Adrenal gland (tissue), 12 donors: ENCODE data around the gene PGBD5. TPM values are rescaled to one million over a fixed set of nuclear protein-coding genes. Genes with fewer than 3 reads are reported as not detected.

Experiments
- DNase-seq, 7 donors: peaks; one replicate each; pipeline ENCODE4 v3.0.0-alpha.2; 2019 to 2020
- H3K27ac ChIP-seq, 5 donors: fragments of 200-600 bp; sonication (generic) in 4 of 5; 1 replicate in 3 of 5; 2 replicates in 2 of 5; pipeline versions ENCODE4 v1.5.1 to v1.8.0; 2016 to 2020; ENCODE audit warnings: mild to moderate bottlenecking in 1 of 5
- H3K27me3 ChIP-seq: fragments of 200-600 bp; 2 replicates; pipeline ENCODE4 v1.8.0; 2021
- H3K36me3 ChIP-seq, 2 donors: fragments of 200-600 bp; replicated peaks in 1 of 2; 1 replicate in 1 of 2; 2 replicates in 1 of 2; pipeline versions ENCODE4 v1.5.1 to v1.8.0; 2018 to 2022
- H3K4me1 ChIP-seq, 2 donors: fragments of 200-600 bp; replicated peaks in 1 of 2; 1 replicate in 1 of 2; 2 replicates in 1 of 2; pipeline versions ENCODE4 v1.5.1 to v1.8.0; 2018 to 2021
- H3K4me3 ChIP-seq, 4 donors: fragments of 200-600 bp; sonication (generic) in 3 of 4; one replicate each; pipeline ENCODE4 v1.5.1; 2016 to 2018
- H3K9me3 ChIP-seq, 3 donors: fragments of 200-600 bp; sonication (generic) in 1 of 3; replicated peaks in 1 of 3; 1 replicate in 2 of 3; 2 replicates in 1 of 3; pipeline versions ENCODE4 v1.5.1 to v1.8.0; 2016 to 2021
- CTCF ChIP-seq, 6 experiments: fragments of 450-650 bp in 4 of 6; fragments of 200-600 bp in 2 of 6; sonication (generic) in 1 of 6; IDR thresholded peaks; 1 replicate in 5 of 6; 2 replicates in 1 of 6; pipeline versions ENCODE4 v1.5.1 to v1.8.0; 2016 to 2021; ENCODE audit warnings: antibody characterized with exemption in 6 of 6, mild to moderate bottlenecking in 2 of 6, moderate library complexity in 1 of 6
- POLR2A ChIP-seq, 2 donors: fragments of 450-650 bp; IDR thresholded peaks; one replicate each; pipeline ENCODE4 v1.6.1; 2017; ENCODE audit warnings: antibody characterized with exemption in 2 of 2, mild to moderate bottlenecking in 2 of 2, moderate library complexity in 1 of 2
- WGBS, 4 donors: extraction: QIAGEN DNeasy Blood & Tissue Kit in 2 of 4; methylation state at CpG; one replicate each; pipeline versions ENCODE4 v1.1.5 to v1.1.7; 2013 to 2017; 5-methylcytosine and 5-hydroxymethylcytosine counted together
- intact Hi-C, 2 donors: fragments of 100-400 bp; cut with DNase I; formaldehyde crosslinking; loops; one replicate each; pipeline versions ENCODE4 v1.14.1 to v1.15.0; 2022 to 2023
- polyA plus RNA-seq, 3 donors: library from polyadenylated mRNA; stranded (reverse); fragments of 200-250 nt in 2 of 3; fragments of 350-450 nt in 1 of 3; fragmentation: Illumina TruSeq in 1 of 3; extraction: RNeasy Lipid Tissue Mini Kit (QIAGEN cat#74804) in 1 of 3; gene quantifications; one replicate each; pipeline ENCODE4 v1.2.3, GENCODE V29; 2013 to 2014
- total RNA-seq, 9 donors: library from RNA; depleted of rRNA in 4 of 9; stranded (reverse); fragments of >200 nt in 4 of 9; fragments of 120-200 nt in 1 of 9; fragmentation: NEBNext Ultra II Directional in 1 of 9; extraction: Animal tissue kit (Norgen Biotek cat#: 25700) in 1 of 9; gene quantifications; one replicate each; pipeline versions ENCODE4 v1.1.0 to v1.2.4, GENCODE V29; 2013 to 2023
- donor health status: healthy with polysubstance abuse.
- donor health status: Bipolar disorder and iron deficiency.
- donor health status: DM: yes; HTN: yes; CAD: no.
- donor health status: DM: no; HTN: no; CAD: no.
- donor health status: DM: no; HTN: no; CAD: no.
- donor health status: DM: yes; HTN: yes; CAD: no.

PGBD5 gene
- total and polyA plus RNA-seq, 12 donors = 1.5 to 27.9 (median 9.9) TPM

- no peak overlapping the region for H3K4me3 ChIP-seq
- no peaks in the 10 kb centered on the region for H3K9me3 ChIP-seq
- TF ChIP-seq CTCF (IDR thresholded peaks at IDR 0.05) (no peak), POLR2A (IDR thresholded peaks at IDR 0.05) (no peak)
- no peak overlapping the region for H3K27ac ChIP-seq
- no peaks in the 10 kb centered on the region for H3K4me1 ChIP-seq
- no peaks in the 10 kb centered on the region for H3K36me3 ChIP-seq
- intact Hi-C loops = no loop called here
- 86 to 96% (median 94%) methylated on average over 8 of the region's 8 CpGs for WGBS, 4 donors
- DNase-seq = no peak
- no peaks in the 10 kb centered on the region for H3K27me3 ChIP-seq
Observed at GRCh38 chr1:230398856-230399255, 27.3 kb downstream of the PGBD5 start.

- DNase-seq = no peak
- intact Hi-C loops = no loop called here
Observed at GRCh38 chr1:230396966-230397365, 29.2 kb downstream of the PGBD5 start.

GRCh38 chr1:230395932-230396331 is 30.2 kb downstream of the PGBD5 start:
- Histone ChIP-seq H3K4me3 (no peak overlapping the region), H3K36me3 (no peaks in the 10 kb centered on the region), H3K4me1 (no peaks in the 10 kb centered on the region), H3K27ac (no peak overlapping the region), H3K9me3 (no peaks in the 10 kb centered on the region), H3K27me3 (no peaks in the 10 kb centered on the region)
- no peak for DNase-seq
- TF ChIP-seq CTCF (IDR thresholded peaks at IDR 0.05) = no peak
- TF ChIP-seq POLR2A (IDR thresholded peaks at IDR 0.05) = no peak
- intact Hi-C loops = no loop called here
- WGBS, 4 donors = 74 to 90% (median 76%) methylated on average over 1 of the region's 1 CpG

More at GRCh38 chr1:230396966-230397365, 29.2 kb downstream of the PGBD5 start:
- H3K4me1 ChIP-seq = no peaks in the 10 kb centered on the region
- 89 to 96% (median 94%) methylated on average over 5 to 10 of the region's 10 CpGs for whole genome bisulfite sequencing, 4 donors
- H3K27me3 ChIP-seq = no peaks in the 10 kb centered on the region
- H3K36me3 ChIP-seq = no peaks in the 10 kb centered on the region
- TF ChIP-seq POLR2A (IDR thresholded peaks at IDR 0.05) = no peak
- no peak overlapping the region for H3K4me3 ChIP-seq
- H3K27ac ChIP-seq = no peak overlapping the region
- no peaks in the 10 kb centered on the region for H3K9me3 ChIP-seq

- H3K27ac ChIP-seq = no peak overlapping the region
- H3K4me1 ChIP-seq = no peaks in the 10 kb centered on the region
- no peaks in the 10 kb centered on the region for H3K9me3 ChIP-seq
- no peak for TF ChIP-seq POLR2A (IDR thresholded peaks at IDR 0.05)
- TF ChIP-seq CTCF (IDR thresholded peaks at IDR 0.05) = no peak
- no peak overlapping the region for H3K4me3 ChIP-seq
- H3K36me3 ChIP-seq = no peaks in the 10 kb centered on the region
- H3K27me3 ChIP-seq = no peaks in the 10 kb centered on the region
- WGBS, 4 donors = 86 to 96% (median 91%) methylated on average over 8 of the region's 8 CpGs
- no peak for DNase-seq
- intact Hi-C loops = no loop called here
Observed at GRCh38 chr1:230394741-230395140, 31.4 kb downstream of the PGBD5 start.

- H3K27me3 ChIP-seq = no peaks in the 10 kb centered on the region
- WGBS, 4 donors = 85 to 92% (median 88%) methylated on average over 5 to 7 of the region's 7 CpGs
- no peak for DNase-seq
- no peak overlapping the region for H3K27ac ChIP-seq
- H3K9me3 ChIP-seq = no peaks in the 10 kb centered on the region
- H3K36me3 ChIP-seq = no peaks in the 10 kb centered on the region
- H3K4me1 ChIP-seq = no peaks in the 10 kb centered on the region
- intact Hi-C loops = no loop called here
- no peak overlapping the region for H3K4me3 ChIP-seq
- TF ChIP-seq POLR2A (IDR thresholded peaks at IDR 0.05) = no peak
- no peak for TF ChIP-seq CTCF (IDR thresholded peaks at IDR 0.05)
Observed at GRCh38 chr1:230394134-230394533, 32.0 kb downstream of the PGBD5 start.
